Hindlimb muscle (tissue), 1 donor: ENCODE results near the gene ZFP62. TPM values are rescaled to one million over a fixed set of nuclear protein-coding genes. Genes with fewer than 3 reads are reported as not detected.

ENCODE experiments used
- DNase-seq: peaks from one replicate; pipeline ENCODE4 v3.0.0-alpha.2; 2013
- polyA plus RNA-seq: library from polyadenylated mRNA; unstranded; fragments of 120-200 nt; gene quantifications from one replicate; pipeline ENCODE4 v1.2.1, GENCODE V29; 2013; ENCODE audit not compliant: insufficient read length

Gene ZFP62
- polyA plus RNA-seq, 1 donor: 23.3 TPM

GRCh38 chr5:180809403-180810209, 51.5 kb downstream of the ZFP62 start:
- DNase-seq: peak; percentile 90

GRCh38 chr5:180808461-180809000, 52.5 kb downstream of the ZFP62 start:
- no peak for DNase-seq

- no peak for DNase-seq
These were observed 53.2 kb downstream of the ZFP62 start for GRCh38 chr5:180807654-180808414.

- DNase-seq: no peak
These were observed 54.0 kb downstream of the ZFP62 start for GRCh38 chr5:180807046-180807445.

- DNase-seq: no peak
These were observed 54.6 kb downstream of the ZFP62 start for GRCh38 chr5:180806351-180807011.

GRCh38 chr5:180804129-180804618, 56.9 kb downstream of the ZFP62 start:
- no peak for DNase-seq

- DNase-seq: peak; percentile 70
These were observed 57.6 kb downstream of the ZFP62 start for GRCh38 chr5:180803181-180804128.

GRCh38 chr5:180802325-180803180, 58.5 kb downstream of the ZFP62 start, which contains the start of gene MGAT1:
MGAT1 (minus strand) TSS chr5:180802806; CDS start chr5:180792971, 9,835 bp downstream.
- DNase-seq: peak; percentile 87

GRCh38 chr5:180801596-180802324, 59.3 kb downstream of the ZFP62 start:
- no peak for DNase-seq

GRCh38 chr5:180799902-180800801, 60.9 kb downstream of the ZFP62 start:
- no peak for DNase-seq

GRCh38 chr5:180799194-180799593, 61.9 kb downstream of the ZFP62 start:
- DNase-seq: no peak

- DNase-seq: no peak
These were observed 62.9 kb downstream of the ZFP62 start for GRCh38 chr5:180798193-180798592.

Other genes starting within 250 kb of the ZFP62 start
- gene FLT4, start 211.7 kb downstream of the ZFP62 start, polyA plus RNA-seq: 9.2 TPM
- gene OR2Y1, start 121.2 kb downstream of the ZFP62 start, polyA plus RNA-seq: not detected
- gene MGAT1, start 58.5 kb downstream of the ZFP62 start, polyA plus RNA-seq: 79.6 TPM
- not detected for gene BTNL8, start 37.9 kb upstream of the ZFP62 start, polyA plus RNA-seq
- gene BTNL3, start 127.6 kb upstream of the ZFP62 start, polyA plus RNA-seq: not detected
- 29.1 TPM for gene BTNL9, start 179.0 kb upstream of the ZFP62 start, polyA plus RNA-seq